Islet of Langerhans (tissue), 1 donor: ENCODE measurements around the gene KRTAP2-3.

Experiments used
- FAIRE-seq: peaks from one replicate; lab custom pipeline; 2011; peaks lifted over from hg19 to GRCh38; lab: Jason Lieb, UNC

KRTAP2-3 gene

DNA sequence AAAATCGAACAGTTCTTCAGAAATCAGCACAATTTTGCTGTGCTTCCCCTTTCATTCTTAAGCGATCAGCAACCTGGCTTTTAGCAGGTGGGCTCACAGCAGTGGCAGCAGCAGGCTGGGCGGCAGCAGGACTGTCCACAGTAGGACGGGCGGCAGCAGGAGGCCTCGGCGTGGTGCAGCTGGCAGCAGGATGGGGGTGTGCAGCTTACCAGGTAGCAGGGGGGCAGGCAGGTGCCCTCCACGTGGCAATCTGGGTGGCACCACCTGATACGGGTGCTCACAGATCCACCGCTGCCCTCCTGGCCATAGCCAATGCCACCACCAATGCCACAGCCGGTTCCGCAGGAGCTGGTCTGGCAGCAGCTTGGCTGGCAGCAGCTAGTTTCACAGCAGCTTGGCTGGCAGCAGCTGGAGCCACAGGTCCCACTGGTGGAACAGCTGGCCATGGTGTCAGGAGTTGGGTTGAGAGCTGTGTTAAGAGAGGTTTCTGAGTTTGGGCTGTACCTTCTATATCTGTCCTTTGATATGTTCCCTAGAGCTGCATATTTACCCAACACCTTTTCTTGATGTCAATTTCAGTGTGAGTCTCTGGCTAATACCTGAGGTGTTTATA lies 30.2 kb downstream of the KRTAP2-3 start, which contains the start of gene KRTAP1-4:
TSS of gene KRTAP1-4 (minus strand) at position 563 of the 613 bp plus-strand sequence. CDS start at position 446, 117 bp downstream.
- no peak for FAIRE-seq

DNA sequence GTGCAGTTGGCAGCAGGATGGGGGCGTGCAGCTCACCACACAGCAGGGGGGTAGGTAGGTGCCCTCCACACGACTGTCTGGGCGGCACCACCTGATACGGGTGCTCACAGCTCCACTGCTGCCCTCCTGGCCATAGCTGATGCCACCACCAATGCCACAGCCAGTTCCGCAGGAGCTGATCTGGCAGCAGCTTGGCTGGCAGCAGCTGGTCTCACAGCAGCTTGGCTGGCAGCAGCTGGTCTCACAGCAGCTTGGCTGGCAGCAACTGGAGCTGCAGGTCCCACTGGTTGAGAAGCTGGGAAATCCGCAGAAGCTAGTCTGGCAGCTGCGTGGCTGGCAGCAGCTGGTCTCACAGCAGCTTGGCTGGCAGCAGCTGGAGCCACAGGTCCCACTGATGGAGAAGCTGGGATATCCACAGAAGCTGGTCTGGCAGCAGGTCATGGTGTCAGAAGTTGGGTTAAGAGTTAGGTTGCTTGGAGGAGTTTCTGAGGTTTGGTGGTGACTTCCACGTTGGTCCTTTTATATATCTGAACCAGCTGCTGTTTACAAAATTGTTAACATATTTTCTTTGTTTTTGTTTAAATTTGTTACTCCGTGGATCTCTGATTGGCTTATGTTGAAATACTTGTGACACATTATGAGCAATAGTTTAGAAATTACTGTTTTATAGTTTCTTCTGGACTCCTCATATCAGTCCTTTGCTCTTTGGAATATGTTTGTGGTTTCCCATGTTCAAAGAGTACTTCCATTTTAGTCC lies 33.0 kb downstream of the KRTAP2-3 start, which contains the start of gene KRTAP1-5:
TSS of gene KRTAP1-5 (minus strand) at position 494 of the 757 bp plus-strand sequence. CDS start at position 441, 53 bp downstream.
- no peak for FAIRE-seq

DNA sequence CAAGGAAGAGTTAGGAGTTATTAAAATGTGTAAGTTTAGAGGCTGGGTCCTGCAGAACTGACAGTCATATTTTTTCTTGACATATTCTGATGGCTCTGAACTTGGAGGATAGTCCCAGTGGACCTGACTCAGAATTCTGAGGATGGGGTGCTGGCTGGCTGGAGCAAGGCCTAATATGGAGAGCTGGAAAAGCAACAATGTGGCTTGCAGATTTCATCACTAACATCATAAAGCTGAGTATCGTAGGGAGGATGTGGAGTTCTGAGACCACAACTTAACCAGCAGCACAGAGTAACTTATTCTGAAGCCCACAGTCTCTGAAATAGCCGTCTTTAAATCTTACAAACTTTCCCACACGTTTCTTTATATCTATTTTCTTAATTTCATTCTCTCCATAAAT lies 35.2 kb downstream of the KRTAP2-3 start:
- FAIRE-seq, result no peak

DNA sequence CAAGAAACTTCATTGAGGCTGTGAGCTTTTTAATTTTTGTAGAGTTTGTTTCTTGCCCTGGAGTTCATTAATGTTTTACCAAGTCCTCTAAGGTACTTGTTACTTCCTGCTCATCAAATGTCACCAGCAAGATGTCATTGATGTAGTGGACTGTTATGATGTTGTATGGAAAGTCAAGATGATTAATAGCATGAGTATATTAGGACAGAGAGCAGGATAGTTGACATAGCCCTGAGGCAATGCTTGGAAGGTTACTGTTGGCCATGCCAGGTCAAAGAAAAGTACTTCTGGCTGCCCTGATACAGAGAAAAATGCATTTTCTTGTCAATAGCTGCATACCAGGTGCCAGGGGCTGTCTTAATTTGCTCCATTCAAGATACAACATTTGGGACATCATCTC lies 39.6 kb downstream of the KRTAP2-3 start:
- FAIRE-seq, result no peak

DNA sequence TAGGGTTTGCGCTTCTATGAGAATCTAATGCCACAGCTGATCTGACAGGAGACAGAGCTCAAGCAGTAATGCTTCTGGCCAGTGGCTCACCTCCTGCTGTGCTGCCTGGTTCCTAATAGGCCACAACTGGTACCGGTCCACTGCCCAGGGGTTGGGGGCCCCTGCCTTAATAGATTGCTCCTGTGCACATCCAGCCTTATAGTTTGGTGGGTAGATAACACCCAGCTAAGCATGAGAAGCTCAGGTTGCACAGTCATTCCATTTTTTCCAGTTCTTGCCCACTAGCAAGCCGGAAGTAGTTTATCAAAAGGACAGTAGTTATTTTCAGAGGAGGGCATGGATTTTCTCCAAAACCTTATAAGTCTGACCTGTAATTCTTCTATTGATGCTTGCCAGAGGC lies 40.5 kb downstream of the KRTAP2-3 start:
- no peak for FAIRE-seq

DNA sequence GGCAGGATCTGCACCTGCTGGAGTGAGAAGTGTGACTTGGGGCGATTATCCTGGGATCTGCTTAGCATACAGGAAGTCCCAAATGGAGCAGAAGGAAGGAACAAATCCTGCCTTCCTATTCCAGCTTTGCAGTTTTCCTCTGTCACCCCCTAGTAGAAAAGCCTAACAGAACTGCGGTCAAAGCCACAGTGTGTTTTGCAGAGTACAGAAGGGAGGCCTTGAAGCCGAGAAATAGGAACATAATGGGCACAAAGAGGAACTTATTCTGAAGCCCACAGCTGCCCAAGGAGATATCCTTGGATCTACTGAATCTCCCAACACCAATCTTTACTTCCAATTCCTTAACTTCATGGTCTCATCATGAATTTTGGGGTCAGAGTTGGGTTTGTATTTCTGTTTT lies 41.4 kb downstream of the KRTAP2-3 start:
- no peak for FAIRE-seq

DNA sequence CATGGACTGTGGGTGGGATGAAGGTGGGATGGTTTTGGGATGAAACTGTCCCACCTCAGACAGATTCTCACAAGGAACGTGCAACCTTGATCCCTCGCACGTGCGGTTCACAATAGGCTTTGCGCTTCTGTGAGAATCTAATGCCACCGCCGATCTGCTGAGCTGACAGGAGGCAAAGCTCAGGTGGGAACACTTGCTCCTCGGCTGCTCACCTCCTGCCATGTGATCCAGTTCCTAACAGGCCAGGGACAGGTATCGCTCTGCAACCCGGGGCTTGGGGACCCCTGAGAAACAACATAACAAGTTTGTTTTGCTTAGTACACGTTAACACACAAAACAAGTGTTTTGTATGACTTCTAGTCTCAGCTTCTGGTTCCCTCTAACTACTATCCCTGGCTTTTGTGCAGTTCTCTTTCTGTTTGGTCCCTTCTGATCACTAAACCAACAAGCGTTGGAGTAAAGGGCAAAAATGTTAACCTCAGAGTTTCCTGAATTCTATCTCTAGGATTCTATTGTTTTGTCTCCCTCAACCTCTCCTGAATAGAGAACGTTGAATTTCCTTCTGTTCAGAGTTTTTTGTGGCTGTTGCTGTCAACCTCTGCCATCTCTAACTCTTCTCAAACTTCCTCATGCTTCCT lies 43.2 kb downstream of the KRTAP2-3 start:
- FAIRE-seq, result no peak

DNA sequence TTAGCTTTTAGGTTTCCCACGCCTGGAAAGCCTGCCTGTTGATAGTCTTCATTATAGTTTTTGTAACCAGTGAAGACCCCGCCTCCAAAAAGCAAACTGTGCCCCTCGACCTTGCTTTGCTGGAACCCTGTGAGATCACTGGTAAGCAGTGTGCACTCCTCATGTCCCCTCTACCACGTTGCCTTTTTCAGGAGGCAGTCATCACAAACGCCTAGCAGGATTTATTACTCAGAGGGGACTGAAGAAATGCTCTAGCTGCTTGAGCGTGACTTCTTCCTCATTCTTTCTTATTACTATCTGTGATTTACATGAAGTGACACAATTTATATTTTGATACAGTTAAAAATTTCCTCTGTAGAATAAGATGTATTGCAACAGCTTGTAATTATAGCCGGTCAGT lies 44.5 kb downstream of the KRTAP2-3 start:
- no peak for FAIRE-seq

DNA sequence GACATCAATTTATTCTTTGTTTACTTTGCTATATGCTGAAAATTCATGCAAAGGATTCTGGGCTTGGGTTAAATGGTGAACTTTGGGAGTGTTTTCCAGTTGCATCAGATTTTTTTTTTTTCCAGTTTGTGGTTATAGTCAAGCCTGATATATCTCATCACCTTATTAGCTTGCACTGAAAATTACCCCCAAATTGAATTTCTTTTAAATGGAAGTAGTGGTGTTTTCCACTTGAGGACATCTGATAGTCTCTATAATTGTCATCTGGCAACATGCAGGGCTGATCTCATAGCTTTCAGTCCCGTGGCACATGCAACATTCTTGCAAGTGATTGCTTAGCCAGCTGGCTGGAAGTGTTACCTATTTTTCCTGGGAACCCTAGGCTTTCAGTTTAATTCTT lies 46.3 kb downstream of the KRTAP2-3 start:
- no peak for FAIRE-seq

DNA sequence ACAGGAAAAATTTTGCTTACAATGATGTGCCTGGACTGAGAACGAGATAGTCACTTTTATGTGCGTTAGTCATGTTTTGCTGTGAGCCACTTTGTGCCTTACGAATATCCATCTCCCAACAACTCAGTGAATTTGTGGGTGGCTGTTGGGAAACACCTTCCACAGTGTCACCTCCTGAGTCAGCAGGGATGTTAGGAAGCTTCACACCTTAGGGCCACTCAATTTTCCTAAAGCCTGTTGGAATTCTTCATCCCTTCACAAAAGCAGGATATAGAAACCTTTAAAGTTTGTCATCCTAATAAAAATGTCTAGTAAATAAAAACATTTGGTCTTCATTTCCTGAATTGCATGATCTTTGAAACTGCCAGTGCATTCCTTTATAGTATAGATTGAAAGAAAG lies 46.7 kb downstream of the KRTAP2-3 start:
- FAIRE-seq, result no peak

DNA sequence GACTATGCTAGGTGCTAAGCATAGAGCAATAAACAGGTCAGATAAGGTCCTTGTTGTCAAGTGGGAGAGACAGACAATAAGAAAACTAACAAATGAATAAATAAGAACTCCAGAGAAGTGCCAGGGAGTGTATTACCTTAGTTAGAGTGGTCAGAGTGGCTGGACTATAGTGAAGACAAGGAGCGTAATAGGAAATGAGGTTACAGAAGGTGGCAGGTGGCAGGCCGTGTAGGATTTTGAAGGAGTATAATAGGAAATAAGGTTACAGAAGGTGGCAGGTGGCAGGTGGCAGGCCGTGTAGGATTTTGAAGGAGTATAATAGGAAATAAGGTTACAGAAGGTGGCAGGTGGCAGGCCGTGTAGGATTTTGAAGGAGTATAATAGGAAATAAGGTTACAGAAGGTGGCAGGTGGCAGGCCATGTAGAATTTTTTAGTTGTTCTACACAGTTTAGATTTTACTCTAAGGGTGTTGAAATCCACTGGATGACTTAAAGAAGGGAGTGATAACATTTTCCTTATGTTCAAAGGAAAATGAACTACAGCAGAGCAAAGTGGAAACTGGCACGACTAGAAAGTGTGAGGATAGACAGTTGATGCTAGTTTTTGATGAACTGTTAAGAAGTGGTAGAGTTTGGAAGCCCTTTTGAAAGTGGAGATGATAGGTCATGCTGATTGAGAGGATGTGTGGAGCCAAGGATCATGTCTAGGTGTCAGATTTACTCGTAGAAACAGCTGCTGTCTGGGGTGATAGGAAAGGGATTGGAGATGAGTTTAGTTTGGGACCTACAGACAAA lies 47.4 kb downstream of the KRTAP2-3 start:
- FAIRE-seq, result no peak

DNA sequence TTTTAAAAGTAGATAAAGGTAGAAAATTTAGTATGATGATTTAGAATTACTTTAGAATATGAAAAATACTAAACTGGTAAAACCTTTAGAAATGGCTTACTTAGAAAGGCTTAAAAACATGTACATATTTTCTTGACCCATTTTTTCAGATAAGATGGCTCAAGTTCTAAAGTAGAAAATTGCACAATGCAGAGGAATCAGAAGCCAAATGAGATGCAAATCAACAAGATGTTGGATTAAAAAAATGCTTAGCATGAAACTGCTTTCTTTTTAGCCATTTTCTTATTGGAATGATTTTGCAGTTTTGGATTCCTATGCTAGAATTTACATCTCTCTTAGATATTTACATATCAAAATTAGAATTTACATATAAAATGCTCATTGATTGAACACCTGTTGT lies 49.5 kb downstream of the KRTAP2-3 start:
- no peak for FAIRE-seq

DNA sequence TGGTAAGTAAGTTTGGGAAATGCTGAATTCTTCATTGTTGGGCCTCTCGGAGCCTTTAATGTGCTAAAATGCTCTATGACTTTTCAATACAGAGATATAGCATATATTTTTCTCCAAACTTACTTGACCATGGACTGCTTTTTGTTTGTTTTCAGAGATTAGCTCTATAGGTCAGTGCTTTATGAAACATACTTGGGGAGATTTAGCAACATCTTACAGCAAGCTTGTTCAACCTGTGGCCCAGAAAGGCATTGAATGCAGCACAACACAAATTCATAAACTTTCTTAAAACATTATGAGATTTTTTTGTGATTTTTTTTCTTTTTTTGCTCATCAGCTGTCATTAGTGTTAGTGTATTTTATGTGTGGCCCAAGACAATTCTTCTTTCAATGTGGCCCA lies 50.0 kb downstream of the KRTAP2-3 start:
- no peak for FAIRE-seq

DNA sequence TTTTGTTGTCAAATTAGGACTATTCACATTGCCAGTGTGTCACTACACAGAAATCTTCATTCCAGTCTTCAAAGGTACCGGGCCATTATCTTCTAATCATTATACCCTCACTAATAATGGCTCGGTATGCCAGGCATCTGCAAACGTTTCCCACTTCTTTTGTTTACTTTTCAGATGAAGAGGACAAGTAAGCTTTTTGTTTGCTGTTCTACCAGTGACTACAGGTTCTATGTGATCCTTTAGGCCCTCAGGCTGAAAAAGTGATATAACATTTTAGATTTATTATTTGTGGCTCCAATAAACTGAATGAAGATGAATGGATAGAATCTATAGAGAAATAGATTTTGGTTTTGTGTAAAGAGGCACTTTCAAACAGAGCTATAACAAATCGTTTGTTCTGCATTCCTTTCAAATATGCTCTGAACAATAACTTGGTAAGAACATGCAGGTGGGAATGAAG lies 50.6 kb downstream of the KRTAP2-3 start:
- no peak for FAIRE-seq
